ENCODE data around the gene YY1AP1. TPM values are rescaled to one million over a fixed set of nuclear protein-coding genes. Genes with fewer than 3 reads are reported as not detected.
"Not testable (repeated sequence)": the region's sequence is repeated elsewhere in the genome, so short reads cannot be mapped to it uniquely, and the experiment has no call there.

Gene YY1AP1
- total RNA-seq, 1 experiment from 2014 or later = 57.5 TPM

DNA sequence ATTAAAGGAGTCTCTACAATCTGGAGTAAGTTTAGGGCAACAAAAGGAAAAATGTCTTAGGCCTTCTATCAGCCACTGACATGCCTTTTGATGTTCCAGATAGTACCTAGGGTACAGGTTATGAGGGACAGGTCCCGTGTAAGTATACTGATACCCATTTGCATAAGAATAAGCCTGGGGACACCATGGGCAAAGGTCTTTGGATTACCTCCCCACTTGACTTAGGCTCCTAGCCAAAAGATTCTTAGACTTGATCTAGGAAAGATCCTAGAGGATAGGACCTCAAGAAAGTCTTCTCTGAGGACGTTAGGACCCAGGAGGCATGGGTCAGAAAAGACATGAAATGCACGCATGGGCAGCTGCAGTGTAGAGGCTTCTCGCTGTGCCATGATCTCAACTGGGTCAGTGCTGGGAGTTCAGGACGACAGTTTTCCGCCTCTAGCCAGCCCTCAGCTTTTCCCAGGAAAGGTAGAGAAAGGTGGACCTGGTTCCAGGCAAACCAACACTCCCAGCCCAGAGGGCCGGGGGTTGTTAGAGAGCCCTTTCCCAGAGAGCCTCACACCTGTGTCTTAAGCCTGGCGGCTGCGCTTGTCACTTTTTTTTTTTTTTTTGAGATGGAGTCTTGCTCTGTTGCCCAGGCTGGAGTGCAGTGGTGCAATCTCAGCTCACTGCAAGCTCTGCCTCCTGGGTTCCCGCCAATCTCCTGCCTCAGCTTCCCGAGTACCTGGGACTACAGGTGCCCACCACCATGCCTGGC lies 52.0 kb downstream of the YY1AP1 start:
- H3K18ac ChIP-seq (ENCODE audit: insufficient read length, low read depth, low read length) = peak overlapping the region; percentile 26

DNA sequence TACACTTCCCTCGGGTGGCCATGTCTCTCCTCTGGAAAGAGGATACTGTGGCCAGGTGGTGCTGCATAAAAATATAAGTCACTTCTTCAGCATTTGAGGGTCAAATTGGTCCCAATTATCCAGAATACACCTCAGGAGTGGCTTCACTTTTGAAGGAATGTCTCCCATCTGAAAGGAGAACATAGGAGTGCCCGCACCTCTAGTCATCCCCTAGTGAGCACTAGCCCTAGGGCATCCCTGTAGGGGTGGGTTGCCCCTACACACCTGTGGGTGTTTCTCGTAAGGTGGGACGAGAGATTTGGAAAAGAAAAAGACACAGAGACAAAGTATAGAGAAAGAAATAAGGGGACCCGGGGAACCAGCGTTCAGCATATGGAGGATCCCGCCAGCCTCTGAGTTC lies 62.1 kb downstream of the YY1AP1 start:
- H3K14ac ChIP-seq (ENCODE audit: insufficient read depth, low read length); H2BK120ac ChIP-seq (ENCODE audit: low read depth, low read length, poor library complexity, severe bottlenecking); H3K4ac ChIP-seq (ENCODE audit: low read depth, low read length); H3K23ac ChIP-seq (ENCODE audit: insufficient read length, low read depth, low read length); H3K9ac ChIP-seq (ENCODE audit: extremely low read depth, insufficient read length, low read length); H2BK12ac ChIP-seq (ENCODE audit: insufficient read length, low read depth, low read length); H3K27me3 ChIP-seq (ENCODE audit: insufficient read depth, low read length); H3T11ph ChIP-seq (ENCODE audit: low read length); H3K27me3 Mint-ChIP-seq (ENCODE audit: low read depth); H3K79me2 ChIP-seq (ENCODE audit: insufficient read depth, low read length); DNase-seq; H3K18ac ChIP-seq (ENCODE audit: insufficient read length, low read depth, low read length); H4K5ac ChIP-seq (ENCODE audit: insufficient read length, low read depth, low read length); H2BK20ac ChIP-seq (ENCODE audit: low read depth, low read length, poor library complexity, severe bottlenecking); H3K27ac ChIP-seq (ENCODE audit: insufficient read length, low read depth, low read length); H4K20me1 ChIP-seq (ENCODE audit: control insufficient read depth, insufficient read depth, insufficient read length); H4K91ac ChIP-seq (ENCODE audit: insufficient read length, low read depth, low read length); H3K23me2 ChIP-seq (ENCODE audit: insufficient read length, low read depth, low read length, poor library complexity, severe bottlenecking); H3K4me3 Mint-ChIP-seq; H3K56ac ChIP-seq (ENCODE audit: insufficient read length, low read depth, low read length); H2AK5ac ChIP-seq (ENCODE audit: insufficient read length, low read length); H3K79me1 ChIP-seq (ENCODE audit: insufficient read depth, low read depth, low read length, poor library complexity, severe bottlenecking); H2BK5ac ChIP-seq (ENCODE audit: insufficient read length, low read length); H3K4me1 ChIP-seq (ENCODE audit: insufficient read depth, low read length); H3K9me3 ChIP-seq (ENCODE audit: control insufficient read depth, low read depth, low read length); H3K4me2 ChIP-seq (ENCODE audit: insufficient read depth, insufficient read length, low read length); H4K8ac ChIP-seq (replicated peaks; ENCODE audit: insufficient read length, low read depth, low read length); H2AFZ ChIP-seq (ENCODE audit: low read length); H2BK15ac ChIP-seq (ENCODE audit: low read depth, low read length): not testable (repeated sequence)
- Mint-ChIP-seq H3K9me3 (peaks cover 19 to 21% of the 10 kb centered on the region in 2 experiments), H3K27ac (peak overlapping the region in 1 of 3 experiments; percentile 96; a peak in 2 of 7 replicates), H3K4me1 (peaks cover 11 to 12% of the 10 kb centered on the region in 2 experiments), H3K36me3 (ENCODE audit: insufficient read depth in 1 of 3, low read depth in 3 of 3) (peaks cover 4 to 24% (median 12%) of the 10 kb centered on the region in 3 experiments; a peak in 4 of 7 replicates)
- no CpG with 5 or more reads among the region's 7 CpGs for WGBS (ENCODE audit: extremely low coverage, insufficient read length, low lambda C conversion rate)

More for the DNA sequence above, 52.0 kb downstream of the YY1AP1 start:
- Histone ChIP-seq H3K14ac (ENCODE audit: insufficient read depth, low read length) (no peak overlapping the region), H2BK20ac (ENCODE audit: low read depth, low read length, poor library complexity, severe bottlenecking) (no peak overlapping the region), H3K27me3 (ENCODE audit: insufficient read depth, low read length) (no peaks in the 10 kb centered on the region), H2BK120ac (ENCODE audit: low read depth, low read length, poor library complexity, severe bottlenecking) (no peak overlapping the region), H3K23ac (ENCODE audit: insufficient read length, low read depth, low read length) (no peak overlapping the region), H3K4me1 (ENCODE audit: insufficient read depth, low read length) (peaks cover 6% of the 10 kb centered on the region; the same call in 1 of the 2 replicates), H3T11ph (ENCODE audit: low read length) (no peak overlapping the region), H2AK5ac (ENCODE audit: insufficient read length, low read length) (no peak overlapping the region), H4K20me1 (ENCODE audit: control insufficient read depth, insufficient read depth, insufficient read length) (no peaks in the 10 kb centered on the region), H4K91ac (ENCODE audit: insufficient read length, low read depth, low read length) (no peak overlapping the region), H3K4me2 (ENCODE audit: insufficient read depth, insufficient read length, low read length) (no peak overlapping the region), H3K4ac (ENCODE audit: low read depth, low read length) (no peak overlapping the region), H2AFZ (ENCODE audit: low read length) (no peak overlapping the region), H3K79me2 (ENCODE audit: insufficient read depth, low read length) (no peaks in the 10 kb centered on the region), H3K9ac (ENCODE audit: extremely low read depth, insufficient read length, low read length) (no peak overlapping the region), H3K23me2 (ENCODE audit: insufficient read length, low read depth, low read length, poor library complexity, severe bottlenecking) (no peaks in the 10 kb centered on the region), H2BK5ac (ENCODE audit: insufficient read length, low read length) (no peak overlapping the region), H3K27ac (ENCODE audit: insufficient read length, low read depth, low read length) (no peak overlapping the region), H3K9me3 (ENCODE audit: control insufficient read depth, low read depth, low read length) (peaks cover 3% of the 10 kb centered on the region), H2BK12ac (ENCODE audit: insufficient read length, low read depth, low read length) (no peak overlapping the region), H3K79me1 (ENCODE audit: insufficient read depth, low read depth, low read length, poor library complexity, severe bottlenecking) (no peaks in the 10 kb centered on the region), H4K8ac (replicated peaks; ENCODE audit: insufficient read length, low read depth, low read length) (no peak overlapping the region), H2BK15ac (ENCODE audit: low read depth, low read length) (no peak overlapping the region), H3K56ac (ENCODE audit: insufficient read length, low read depth, low read length) (no peak overlapping the region), H4K5ac (ENCODE audit: insufficient read length, low read depth, low read length) (no peak overlapping the region)
- no peaks in the 10 kb centered on the region for H3K27me3 Mint-ChIP-seq (ENCODE audit: low read depth)
- H3K4me3 Mint-ChIP-seq = no peak overlapping the region
- peaks cover 2 to 6% (median 3%) of the 10 kb centered on the region in 3 experiments; a peak in 5 of 7 replicates for H3K36me3 Mint-ChIP-seq (ENCODE audit: insufficient read depth in 1 of 3, low read depth in 3 of 3)
- peak overlapping the region in 1 of 3 experiments; percentile 96; a peak in 2 of 7 replicates for H3K27ac Mint-ChIP-seq
- no peak for DNase-seq
- WGBS (ENCODE audit: extremely low coverage, insufficient read length, low lambda C conversion rate) = no CpG with 5 or more reads among the region's 11 CpGs
- no peak for TF ChIP-seq CTCF (conservative IDR thresholded peaks at IDR 0.05)
- H3K9me3 Mint-ChIP-seq = peaks cover 8% of the 10 kb centered on the region in 2 experiments
- H3K4me1 Mint-ChIP-seq = peaks cover 13 to 22% of the 10 kb centered on the region in 2 experiments

Data from H9 (cell line).